GM19035 (cell line): Measurements from ENCODE around the gene MCL1.

ENCODE experiments used
- ATAC-seq: cut with Tn5 transposase; IDR thresholded peaks from one replicate; pipeline ENCODE4 v1.9.1; 2021; ENCODE audit not compliant: unreplicated experiment

Gene MCL1

DNA sequence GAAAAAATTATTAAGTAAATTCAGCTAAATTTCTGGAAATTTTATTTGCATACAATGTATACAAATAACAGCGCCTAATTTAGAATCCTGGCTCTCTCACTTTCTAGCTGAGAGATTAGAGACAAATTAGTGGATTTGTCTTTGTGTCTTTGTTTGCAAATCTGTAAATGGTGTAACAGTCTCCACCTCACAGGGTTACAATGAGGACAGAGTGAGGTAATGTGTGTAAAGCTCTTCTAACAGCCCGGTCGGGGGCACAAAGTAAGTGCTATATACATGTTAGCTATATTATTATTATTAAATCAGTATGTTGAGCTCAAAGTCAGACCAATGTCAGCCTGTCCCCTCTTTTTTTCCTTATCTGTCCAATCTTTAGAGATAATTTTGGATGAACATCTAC is 35.2 kb downstream of the MCL1 start:
- ATAC-seq, result no peak

DNA sequence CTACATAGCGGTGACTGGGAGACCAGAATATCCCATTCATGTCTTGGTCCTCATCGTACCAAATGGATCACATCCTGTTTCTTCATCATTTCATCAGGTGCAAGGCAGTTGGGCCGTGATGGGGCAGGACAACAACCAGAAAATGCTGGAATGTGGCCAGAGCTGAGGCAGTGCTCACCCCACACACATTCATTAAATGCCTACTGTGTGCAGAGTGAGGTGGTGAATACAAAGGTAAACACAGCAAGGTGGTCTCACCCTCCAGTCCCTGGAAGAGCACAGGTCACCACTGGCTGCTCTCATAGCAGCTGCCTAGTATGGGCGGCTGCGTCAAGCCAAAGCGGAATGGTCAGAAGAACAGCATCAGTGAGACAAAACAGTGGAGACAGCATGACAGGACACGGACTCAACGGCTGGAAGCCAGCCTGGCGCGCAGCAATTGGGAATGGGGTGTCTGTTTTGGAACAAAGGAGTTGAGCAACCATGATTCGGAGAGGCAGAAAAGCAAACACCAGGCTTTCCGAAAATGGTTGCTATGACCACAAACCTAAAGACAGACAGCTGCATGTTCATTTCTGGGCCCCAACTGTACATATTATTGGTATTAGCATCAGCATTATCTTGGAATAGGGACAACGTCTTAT is 35.8 kb downstream of the MCL1 start:
- no peak for ATAC-seq

DNA sequence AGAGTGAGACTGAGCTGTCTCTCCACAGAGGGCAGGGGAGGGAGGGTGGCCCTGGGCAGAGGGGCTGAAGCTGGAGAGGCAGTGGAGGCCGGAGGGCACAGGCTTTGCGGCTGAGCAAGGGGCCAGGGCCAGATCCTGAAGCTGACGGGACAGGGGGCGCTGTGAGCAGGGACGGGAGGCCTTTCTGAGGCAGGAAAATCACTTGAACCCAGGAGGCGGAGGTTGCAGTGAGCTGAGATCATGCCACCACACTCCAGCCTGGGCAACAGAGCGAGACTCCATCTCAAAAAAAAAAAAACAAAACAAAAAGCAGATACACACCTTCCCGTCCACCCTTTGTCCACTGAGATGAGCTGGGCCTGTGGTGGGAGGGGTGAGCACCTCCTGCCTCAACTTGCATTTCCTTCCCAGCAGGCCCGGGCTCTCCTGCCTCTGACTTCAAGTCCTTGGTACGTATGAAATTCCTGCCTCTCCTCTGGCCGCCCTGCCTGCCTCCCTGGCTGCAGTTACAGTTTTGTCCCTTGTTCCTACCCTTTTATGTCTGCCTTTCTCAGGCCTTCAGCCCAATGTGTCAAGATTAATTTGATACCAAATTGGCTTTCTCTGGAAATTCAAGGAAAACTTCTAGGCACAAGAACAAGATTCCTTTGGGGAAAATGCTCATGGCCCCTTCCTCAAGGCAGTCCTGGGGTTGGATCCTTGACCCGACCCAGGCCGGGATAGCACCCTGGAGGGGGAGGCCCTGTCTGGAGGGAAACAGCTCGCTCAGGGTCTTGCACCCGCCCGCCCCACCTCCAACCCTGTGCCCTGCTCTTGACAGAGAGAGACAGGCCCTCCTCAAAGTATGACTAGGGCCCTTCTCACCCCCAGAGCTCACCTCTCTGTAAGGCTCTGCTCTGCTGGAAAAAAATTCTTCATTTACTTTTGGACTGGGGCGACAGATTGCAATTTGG is 41.4 kb downstream of the MCL1 start:
- ATAC-seq, result no peak

DNA sequence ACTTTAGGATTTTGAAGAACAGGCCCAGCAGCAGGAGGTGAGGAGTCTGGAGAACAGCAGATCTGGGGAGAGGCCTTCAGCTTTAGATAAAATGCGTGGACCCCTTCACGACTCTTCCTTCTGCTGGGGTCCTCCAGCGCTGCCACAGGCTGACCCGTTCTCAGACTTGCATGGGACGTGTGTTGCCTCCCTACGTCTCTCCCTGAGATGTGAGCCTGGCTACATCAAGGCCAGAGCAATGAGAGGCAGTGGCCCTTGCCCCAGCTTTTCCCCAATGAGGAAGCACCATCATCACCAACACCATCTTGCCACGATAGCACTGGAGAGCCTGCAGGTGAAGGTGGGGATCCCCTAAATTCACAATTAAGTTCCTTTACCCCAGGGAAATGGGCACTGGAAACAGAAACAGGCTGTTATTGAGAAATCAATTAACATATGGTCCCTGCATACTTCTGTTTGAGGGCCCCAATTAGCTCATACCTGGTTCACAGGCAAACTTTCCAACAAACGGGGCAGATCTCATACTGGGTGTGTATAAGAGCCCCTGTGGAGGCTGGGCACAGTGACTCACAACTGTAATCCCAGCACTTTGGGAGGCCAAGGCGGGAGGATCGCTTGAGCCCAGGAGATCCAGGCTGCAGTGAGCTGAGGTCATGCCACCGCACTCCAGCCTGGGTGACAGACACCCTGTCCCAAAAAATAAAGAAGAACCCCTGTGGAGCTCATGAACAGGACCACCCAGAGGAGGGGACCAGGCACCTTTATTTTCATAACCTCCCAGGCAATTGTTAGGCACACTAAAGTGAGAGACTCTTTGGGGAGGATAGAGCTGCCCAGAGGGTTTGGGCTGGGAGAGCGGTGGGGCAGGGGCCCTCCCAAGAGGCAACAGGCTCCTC is 42.3 kb downstream of the MCL1 start:
- no peak for ATAC-seq

DNA sequence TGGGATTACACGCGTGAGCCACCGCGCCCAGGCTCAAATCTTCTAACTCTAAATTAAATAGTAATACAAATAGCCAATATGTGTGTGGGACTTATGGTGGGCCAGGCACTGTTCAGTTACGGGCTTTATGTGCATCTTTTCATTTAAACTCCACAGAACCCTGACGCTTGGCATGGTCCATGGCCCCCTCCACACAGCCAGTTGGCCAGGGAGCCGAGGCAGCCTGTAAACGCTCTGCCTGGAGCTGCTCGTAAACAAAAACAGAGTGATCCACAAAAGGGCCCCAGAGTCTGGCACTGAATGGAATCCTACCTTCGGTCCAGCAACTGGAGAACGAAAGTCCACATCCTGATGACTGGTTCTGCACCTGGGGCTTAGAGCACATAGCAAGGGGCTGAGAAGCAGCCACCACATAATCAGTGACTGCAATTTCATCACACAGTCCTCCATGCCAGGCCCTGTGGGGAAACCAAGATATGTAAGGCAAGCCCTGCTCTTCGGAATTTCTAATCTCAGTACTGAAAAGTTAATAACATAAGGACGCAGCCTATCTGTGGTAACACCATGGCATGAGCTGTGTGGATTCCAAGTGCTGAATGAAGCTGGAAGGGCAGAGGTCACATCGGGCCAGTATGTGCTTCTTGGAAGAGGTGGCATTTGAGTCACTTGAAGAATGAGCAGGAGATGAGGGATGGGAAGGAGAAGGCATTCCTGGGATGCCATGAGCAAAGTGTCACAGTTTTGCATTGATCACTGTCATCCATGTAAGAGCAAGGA is 43.7 kb downstream of the MCL1 start:
- ATAC-seq, result no peak

DNA sequence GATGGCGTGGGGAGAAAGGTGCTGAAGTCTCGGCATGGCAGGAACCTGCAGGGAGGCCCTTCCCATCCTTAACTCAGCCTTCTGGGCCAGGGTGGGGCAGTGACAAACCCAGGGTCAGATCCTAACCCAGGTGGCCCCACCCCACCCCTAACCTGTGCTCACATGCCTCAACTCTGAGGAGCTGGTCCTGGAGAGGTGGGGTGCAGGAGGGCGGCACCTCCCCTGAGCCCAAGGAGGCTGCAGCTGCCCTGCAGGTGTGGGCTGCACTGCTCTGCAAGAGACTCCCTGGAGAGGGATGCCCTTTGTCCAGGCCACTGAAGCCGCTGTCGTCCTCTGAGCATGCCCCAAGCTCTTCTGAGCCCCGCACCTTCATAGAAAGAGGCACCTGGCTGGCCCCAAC is 45.4 kb downstream of the MCL1 start:
- no peak for ATAC-seq

DNA sequence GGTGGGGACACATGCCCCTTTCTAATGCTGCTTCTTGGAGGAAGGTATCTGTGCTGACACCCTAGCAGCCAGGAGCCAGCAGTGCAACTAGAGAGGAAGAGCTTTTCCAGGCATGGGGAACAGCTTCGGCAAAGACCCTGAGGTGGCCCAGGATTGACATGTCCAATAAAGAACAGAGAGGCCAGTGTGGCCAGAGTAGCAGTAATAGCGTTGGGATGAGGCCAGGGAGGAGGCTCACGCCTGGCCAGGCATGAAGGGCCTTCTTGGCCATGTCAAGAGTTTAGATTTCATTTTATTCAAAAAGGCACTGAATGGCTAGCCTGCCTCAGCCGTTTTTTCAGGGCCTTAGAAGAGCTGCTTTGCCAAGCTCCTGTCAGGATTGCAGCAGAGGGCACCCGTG is 46.5 kb downstream of the MCL1 start:
- ATAC-seq, result no peak

DNA sequence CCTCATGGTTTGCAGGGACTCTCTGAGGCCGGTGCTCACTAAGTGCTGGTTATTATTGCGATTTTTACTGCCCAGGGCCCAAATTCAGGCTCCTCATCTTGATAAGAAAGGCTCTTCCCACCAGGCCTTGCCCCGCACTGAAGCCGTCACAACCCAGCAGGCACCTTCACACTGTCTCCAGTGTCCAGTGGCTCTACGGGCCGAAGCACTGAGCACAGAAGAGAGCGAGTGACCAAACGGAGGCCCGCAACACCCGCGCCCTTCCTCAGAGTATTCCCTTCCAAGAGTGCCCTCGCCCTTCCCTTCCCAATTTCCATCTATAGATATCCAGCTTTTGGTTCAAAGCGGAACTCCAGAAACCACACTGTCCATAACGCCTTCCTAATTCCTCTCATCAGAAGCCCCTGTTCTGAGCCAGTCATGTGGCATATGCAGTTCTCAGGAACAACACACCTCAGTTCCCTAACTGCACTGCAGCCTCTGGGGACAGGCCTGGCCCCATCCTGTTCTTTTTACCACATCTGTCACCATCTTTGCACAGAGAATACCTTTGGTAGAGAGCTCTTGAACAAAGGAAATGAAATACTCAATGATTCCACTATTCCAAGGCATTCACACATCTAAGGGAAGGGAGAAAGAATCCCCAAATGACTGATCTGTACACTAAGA is 48.8 kb downstream of the MCL1 start:
- ATAC-seq, result no peak

DNA sequence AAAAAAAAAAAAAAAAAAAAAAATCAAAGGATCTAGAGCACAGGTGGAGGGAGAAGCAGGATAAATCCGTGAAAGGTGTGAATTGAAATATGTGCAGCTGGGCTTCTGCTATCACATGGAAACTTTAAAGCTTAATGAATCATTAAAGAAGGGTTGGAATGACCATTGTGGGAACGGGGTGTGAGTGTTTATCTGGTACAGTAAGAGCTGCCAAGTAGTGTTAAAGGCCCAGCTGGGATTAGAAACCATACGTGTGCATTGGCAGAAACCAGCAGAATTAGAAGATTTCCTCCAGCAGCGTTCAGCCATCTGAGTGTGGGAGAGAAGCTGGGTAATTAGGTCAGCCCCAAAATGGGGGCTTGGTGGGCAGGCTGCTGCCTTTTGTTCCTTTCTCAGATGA is 50.4 kb downstream of the MCL1 start:
- ATAC-seq, result no peak

DNA sequence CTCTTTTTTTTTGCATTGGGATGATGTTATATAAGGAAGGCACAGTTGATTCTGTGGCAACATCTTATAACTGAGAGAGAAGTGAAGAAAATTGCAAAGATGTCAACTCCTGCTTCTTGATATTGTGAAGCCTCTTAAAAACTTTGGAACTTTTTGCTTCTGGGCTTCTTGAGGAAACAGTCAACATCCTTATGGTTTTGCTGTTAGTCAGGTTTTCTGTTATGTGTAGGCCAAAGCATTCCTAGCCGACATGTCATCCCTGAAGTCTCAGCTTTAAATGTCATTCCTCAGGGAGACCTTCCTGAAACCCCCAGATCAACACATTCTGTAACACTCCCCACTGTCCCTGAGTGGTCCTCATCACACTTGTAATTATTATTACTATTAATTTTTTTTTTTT is 51.2 kb downstream of the MCL1 start:
- no peak for ATAC-seq

DNA sequence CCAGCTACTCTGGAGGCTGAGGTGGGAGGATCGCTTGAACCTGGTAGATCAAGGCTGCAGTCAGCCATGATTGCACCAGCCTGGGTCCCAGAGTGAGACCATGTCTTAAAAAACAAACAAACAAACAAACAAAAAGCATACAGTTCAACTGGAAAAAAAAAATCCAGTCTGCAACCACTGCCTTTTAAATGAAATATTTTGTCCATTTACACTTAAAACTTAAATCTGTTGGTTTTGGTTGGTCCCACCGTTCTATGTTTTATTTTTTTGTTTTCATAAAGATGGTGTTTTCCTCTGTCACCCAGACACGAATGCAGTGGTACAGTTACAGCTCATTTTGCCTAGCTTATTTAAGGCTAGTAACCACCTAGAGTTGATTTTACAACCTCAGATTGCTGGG is 54.1 kb downstream of the MCL1 start:
- no peak for ATAC-seq
